Adrenal gland (tissue), 5 donors: Measurements from ENCODE around the gene COQ10B.

ENCODE experiments used
- CTCF ChIP-seq, 6 experiments: fragments of 450-650 bp in 4 of 6; fragments of 200-600 bp in 2 of 6; sonication (generic) in 1 of 6; IDR thresholded peaks; 1 replicate in 5 of 6; 2 replicates in 1 of 6; pipeline versions ENCODE4 v1.5.1 to v1.8.0; 2016 to 2021; ENCODE audit warnings: antibody characterized with exemption in 6 of 6, mild to moderate bottlenecking in 2 of 6, moderate library complexity in 1 of 6
- POLR2A ChIP-seq, 2 donors: fragments of 450-650 bp; IDR thresholded peaks; one replicate each; pipeline ENCODE4 v1.6.1; 2017; ENCODE audit warnings: antibody characterized with exemption in 2 of 2, mild to moderate bottlenecking in 2 of 2, moderate library complexity in 1 of 2
- donor health status: DM: no; HTN: no; CAD: no.

GRCh38 chr2:197445746-197446145 is 7.6 kb upstream of the COQ10B start:
- TF ChIP-seq CTCF (IDR thresholded peaks at IDR 0.05) (no peak), POLR2A (IDR thresholded peaks at IDR 0.05) (no peak)
